Endothelial cell of umbilical vein (primary cell): ENCODE data around the gene RPH3AL. TPM values are rescaled to one million over a fixed set of nuclear protein-coding genes. Genes with fewer than 3 reads are reported as not detected.

ENCODE experiments used
- BruUV-seq: library from RNA; stranded (reverse); fragments of 400-500 nt; replicated peaks from 2 replicates; lab custom pipeline; 2021; lab: Mats Ljungman, UMichigan
- CTCF ChIA-PET: fragments of 300-600, 350-600 bp; sonication (Branson Sonifier 250); formaldehyde crosslinking; loops from one replicate; lab custom pipeline; 2021; ENCODE audit warnings: antibody characterized with exemption, inconsistent platforms; lab: Charles Lee
- POLR2A ChIA-PET: fragments of 300-600, 350-600 bp; sonication (Branson Sonifier 250); formaldehyde crosslinking; loops from one replicate; lab custom pipeline; 2021; ENCODE audit warnings: antibody characterized with exemption, inconsistent platforms; lab: Charles Lee
- DNase-seq: peaks from one replicate; pipeline ENCODE4 v3.0.0-alpha.2; 2011; ENCODE audit warnings: low read depth, low spot score
- FAIRE-seq: peaks from 2 replicates; lab custom pipeline; 2011; peaks lifted over from hg19 to GRCh38; lab: Jason Lieb, UNC
- H2AFZ ChIP-seq: 2 replicates; pipeline ENCODE4 v1.6.0; 2012; ENCODE audit warnings: low read depth, low read length, control low read depth, inconsistent platforms
- H3K27ac ChIP-seq: 2 replicates; pipeline ENCODE4 v1.5.1; 2011; ENCODE audit warnings: low read depth, mild to moderate bottlenecking, control low read depth, low read length, moderate library complexity; ENCODE audit not compliant: insufficient read depth
- H3K27me3 ChIP-seq, 2 experiments: 2 replicates each; pipeline versions ENCODE4 v1.6.0 to v1.6.1; 2011; ENCODE audit warnings: low read length in 2 of 2, mixed read lengths in 1 of 2; ENCODE audit not compliant: control insufficient read depth in 2 of 2, insufficient read depth in 2 of 2
- H3K36me3 ChIP-seq, 2 experiments: 2 replicates in 1 of 2; 3 replicates in 1 of 2; pipeline ENCODE4 v1.5.1; 2011; ENCODE audit warnings: low read length in 2 of 2, mild to moderate bottlenecking in 1 of 2, moderate library complexity in 1 of 2; ENCODE audit not compliant: control insufficient read depth in 2 of 2, insufficient read depth in 2 of 2; ENCODE audit errors: extremely low read depth in 1 of 2
- H3K4me1 ChIP-seq: 3 replicates; pipeline ENCODE4 v1.5.1; 2011; ENCODE audit warnings: mild to moderate bottlenecking, low read length; ENCODE audit not compliant: control insufficient read depth, insufficient read depth; ENCODE audit errors: extremely low read depth
- H3K4me2 ChIP-seq: 2 replicates; pipeline ENCODE4 v1.6.1; 2011; ENCODE audit warnings: low read length, control low read depth, mixed read lengths; ENCODE audit not compliant: insufficient read depth
- H3K4me3 ChIP-seq, 3 experiments: fragments of 200-600 bp in 1 of 3; sonication (generic), shearing (Covaris generic) in 1 of 3; replicated peaks in 1 of 3; 2 replicates each; pipeline ENCODE4 v1.5.1; 2011 to 2016; ENCODE audit warnings: control low read depth in 3 of 3, low read length in 3 of 3, mild to moderate bottlenecking in 2 of 3, inconsistent platforms in 1 of 3, low read depth in 1 of 3, moderate library complexity in 1 of 3; ENCODE audit not compliant: insufficient read depth in 1 of 3
- H3K79me2 ChIP-seq: 2 replicates; pipeline ENCODE4 v1.6.0; 2012; ENCODE audit warnings: low read length, inconsistent platforms; ENCODE audit not compliant: control insufficient read depth, insufficient read depth
- H3K9ac ChIP-seq: replicated peaks from 2 replicates; pipeline ENCODE3; 2011; ENCODE audit warnings: low read length, control low read depth; ENCODE audit not compliant: insufficient read depth; ENCODE audit errors: extremely low read depth
- H3K9me1 ChIP-seq: replicated peaks from 3 replicates; pipeline ENCODE4 v1.6.0; 2011; ENCODE audit warnings: mild to moderate bottlenecking, low read length; ENCODE audit not compliant: control insufficient read depth, insufficient read depth; ENCODE audit errors: extremely low read depth
- H3K9me3 ChIP-seq: replicated peaks from 2 replicates; pipeline ENCODE4 v1.5.1; 2012; ENCODE audit warnings: low read length, inconsistent platforms; ENCODE audit not compliant: control insufficient read depth, insufficient read depth
- H4K20me1 ChIP-seq: replicated peaks from 2 replicates; pipeline ENCODE3; 2011; ENCODE audit warnings: mild to moderate bottlenecking, low read length; ENCODE audit not compliant: control insufficient read depth, insufficient read depth; ENCODE audit errors: extremely low read depth
- EZH2 ChIP-seq: IDR thresholded peaks from 2 replicates; pipeline ENCODE4 v1.6.1; 2012; ENCODE audit warnings: borderline replicate concordance, low read depth, mild to moderate bottlenecking, moderate library complexity, low read length, inconsistent platforms; ENCODE audit not compliant: severe bottlenecking
- FOS ChIP-seq: IDR thresholded peaks from 2 replicates; pipeline ENCODE4 v1.6.1; 2011; ENCODE audit warnings: mild to moderate bottlenecking, low read length, moderate library complexity, borderline replicate concordance; ENCODE audit not compliant: insufficient read depth
- GATA2 ChIP-seq: IDR thresholded peaks from 2 replicates; pipeline ENCODE4 v1.7.0; 2011; ENCODE audit warnings: low read depth, mild to moderate bottlenecking, moderate library complexity, mixed read lengths, low read length; ENCODE audit not compliant: insufficient read length, insufficient read depth
- JUN ChIP-seq: IDR thresholded peaks from 2 replicates; pipeline ENCODE4 v1.6.1; 2011; ENCODE audit warnings: borderline replicate concordance, low read depth; ENCODE audit not compliant: insufficient read length, insufficient read depth
- MYC ChIP-seq: IDR thresholded peaks from one replicate; pipeline ENCODE4 v1.6.1; 2011; ENCODE audit warnings: mild to moderate bottlenecking, low read depth, low read length
- POLR2A ChIP-seq: IDR thresholded peaks from 2 replicates; pipeline ENCODE4 v1.6.1; 2012; ENCODE audit warnings: low read depth, mild to moderate bottlenecking, control low read depth, low read length
- POLR2AphosphoS5 ChIP-seq: IDR thresholded peaks from 2 replicates; pipeline ENCODE4 v1.6.1; 2012; ENCODE audit warnings: low read depth, mild to moderate bottlenecking, control low read depth, low read length, moderate library complexity; ENCODE audit not compliant: insufficient read depth
- dilution Hi-C: fragments of 300-500 bp; cut with MboI; formaldehyde crosslinking; loops from one replicate; pipeline ENCODE4 v1.15.0; 2019; ENCODE audit warnings: low sequenced_read_pairs; ENCODE audit not compliant: extremely low pct_ligation_motif_present
- intact Hi-C: fragments of 100-400 bp; cut with micrococcal nuclease; formaldehyde crosslinking; loops from one replicate; pipeline ENCODE4 v1.10.0; 2022
- polyA plus RNA-seq, 4 experiments: library from polyadenylated mRNA; depleted of rRNA in 3 of 4; stranded (reverse) in 3 of 4; unstranded in 1 of 4; fragments of >200 nt; gene quantifications; 2 replicates each; pipeline versions ENCODE4 v1.2.1 to v1.2.3, GENCODE V29; 2011 to 2012; ENCODE audit warnings: missing spikeins in 1 of 4
- total RNA-seq: library from RNA; stranded (reverse); gene quantifications from 2 replicates; pipeline ENCODE4 v1.2.3, GENCODE V29; 2021
- TF ChIP-seq, protein P1 (sequence below), 2 donors: IDR thresholded peaks; 1 replicate in 1 of 2; 2 replicates in 1 of 2; pipeline ENCODE4 v1.5.1; 2011; ENCODE audit warnings: low read length in 2 of 2, mild to moderate bottlenecking in 2 of 2, moderate library complexity in 2 of 2, control low read depth in 1 of 2, inconsistent platforms in 1 of 2, low read depth in 1 of 2; ENCODE audit not compliant: insufficient read depth in 1 of 2; ENCODE audit errors: extremely low read depth in 1 of 2
- TF ChIP-seq, protein P2 (sequence below): IDR thresholded peaks from 2 replicates; pipeline ENCODE4 v1.6.1; 2011; ENCODE audit not compliant: insufficient read depth, insufficient read length

The RPH3AL gene
- total and polyA plus RNA-seq, 2 donors (not counting 3 experiments of a cell fraction or from before 2014, with no cell fraction given), result 4.1 to 7.0 TPM

DNA sequence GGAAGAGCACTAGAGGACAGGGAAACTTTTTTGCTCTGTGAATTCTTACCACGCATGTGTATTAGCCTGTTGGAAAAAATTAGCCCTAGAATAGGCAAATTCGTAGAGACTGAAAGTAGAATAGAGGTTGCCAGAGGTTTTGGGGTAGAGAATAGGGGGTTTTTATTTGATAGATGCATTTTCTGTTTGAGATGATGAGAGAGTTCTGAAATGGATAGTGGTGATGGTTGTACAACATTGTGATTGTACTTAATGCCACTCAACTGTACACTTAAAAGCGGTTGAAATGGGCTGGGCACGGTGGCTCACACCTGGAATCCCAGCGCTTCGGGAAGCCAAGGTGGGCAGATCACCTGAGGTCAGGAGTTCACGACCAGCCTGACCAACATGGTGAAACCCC is 163.2 kb downstream of the RPH3AL start:
- Histone ChIP-seq H2AFZ (no peak overlapping the region), H3K4me1 (no peaks in the 10 kb centered on the region), H3K9me1 (no peaks in the 10 kb centered on the region), H4K20me1 (no peaks in the 10 kb centered on the region), H3K4me2 (no peak overlapping the region), H3K36me3 (no peaks in the 10 kb centered on the region), H3K4me3 (no peak overlapping the region), H3K27me3 (peaks cover 8 to 10% of the 10 kb centered on the region in 2 experiments), H3K9me3 (no peaks in the 10 kb centered on the region), H3K27ac (no peak overlapping the region), H3K9ac (no peak overlapping the region), H3K79me2 (no peaks in the 10 kb centered on the region)
- POLR2A ChIA-PET, result no interaction called here
- intact Hi-C loops, result no loop called here
- DNase-seq (no peak), FAIRE-seq (no peak)
- TF ChIP-seq MYC, result no peak
- no peak for TF ChIP-seq POLR2AphosphoS5
- TF ChIP-seq, protein P1, sequence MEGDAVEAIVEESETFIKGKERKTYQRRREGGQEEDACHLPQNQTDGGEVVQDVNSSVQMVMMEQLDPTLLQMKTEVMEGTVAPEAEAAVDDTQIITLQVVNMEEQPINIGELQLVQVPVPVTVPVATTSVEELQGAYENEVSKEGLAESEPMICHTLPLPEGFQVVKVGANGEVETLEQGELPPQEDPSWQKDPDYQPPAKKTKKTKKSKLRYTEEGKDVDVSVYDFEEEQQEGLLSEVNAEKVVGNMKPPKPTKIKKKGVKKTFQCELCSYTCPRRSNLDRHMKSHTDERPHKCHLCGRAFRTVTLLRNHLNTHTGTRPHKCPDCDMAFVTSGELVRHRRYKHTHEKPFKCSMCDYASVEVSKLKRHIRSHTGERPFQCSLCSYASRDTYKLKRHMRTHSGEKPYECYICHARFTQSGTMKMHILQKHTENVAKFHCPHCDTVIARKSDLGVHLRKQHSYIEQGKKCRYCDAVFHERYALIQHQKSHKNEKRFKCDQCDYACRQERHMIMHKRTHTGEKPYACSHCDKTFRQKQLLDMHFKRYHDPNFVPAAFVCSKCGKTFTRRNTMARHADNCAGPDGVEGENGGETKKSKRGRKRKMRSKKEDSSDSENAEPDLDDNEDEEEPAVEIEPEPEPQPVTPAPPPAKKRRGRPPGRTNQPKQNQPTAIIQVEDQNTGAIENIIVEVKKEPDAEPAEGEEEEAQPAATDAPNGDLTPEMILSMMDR (IDR thresholded peaks at IDR 0.05; ENCODE audit: extremely low read depth in 1 of 2, insufficient read depth in 1 of 2, low read depth in 1 of 2, low read length in 2 of 2), result no peak
- TF ChIP-seq FOS, result no peak
- TF ChIP-seq EZH2, result no peak
- TF ChIP-seq POLR2A, result no peak
- no peak for TF ChIP-seq GATA2
- TF ChIP-seq JUN, result no peak
- TF ChIP-seq, protein P2, sequence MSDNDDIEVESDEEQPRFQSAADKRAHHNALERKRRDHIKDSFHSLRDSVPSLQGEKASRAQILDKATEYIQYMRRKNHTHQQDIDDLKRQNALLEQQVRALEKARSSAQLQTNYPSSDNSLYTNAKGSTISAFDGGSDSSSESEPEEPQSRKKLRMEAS, result no peak
- BruUV-seq, result no TSS peak
- dilution Hi-C loops, result no loop called here
- CTCF ChIA-PET, result no interaction called here
